Measurements from ENCODE around the gene GRID2.
"Not testable (repeated sequence)": the region's sequence is repeated elsewhere in the genome, so short reads cannot be mapped to it uniquely, and the experiment has no call there.

GRID2 gene

DNA sequence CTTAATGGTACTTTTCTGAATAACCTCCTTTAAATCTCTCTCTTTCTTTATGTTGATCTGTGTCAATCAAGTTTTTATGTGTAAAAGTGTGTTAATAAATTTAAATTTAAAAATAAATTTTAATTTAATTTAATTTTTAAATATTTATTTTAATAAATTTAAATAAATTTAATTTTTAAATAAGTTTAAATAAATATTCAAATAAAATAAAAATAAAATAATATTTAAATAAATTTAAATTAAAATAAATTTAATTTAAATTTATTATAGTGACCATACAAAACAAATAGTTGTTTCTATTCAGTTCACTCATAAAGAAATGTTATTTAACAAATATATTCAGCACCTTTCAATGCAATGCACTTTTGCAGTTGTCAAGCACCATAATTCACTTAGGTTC is 146.9 kb downstream of the GRID2 start:
- H3K23ac ChIP-seq (ENCODE audit: low read length) = no peak overlapping the region
- H3K14ac ChIP-seq (ENCODE audit: low read length) = no peak overlapping the region
- no peak overlapping the region for H3K4ac ChIP-seq (ENCODE audit: low read depth, low read length)
- no peak overlapping the region for H4K12ac ChIP-seq (ENCODE audit: low read depth, low read length)
- H3K79me1 ChIP-seq (ENCODE audit: low read length) = no peaks in the 10 kb centered on the region
- no peak overlapping the region for H4K8ac ChIP-seq (ENCODE audit: low read depth, low read length)
- H3K18ac ChIP-seq (ENCODE audit: low read length) = no peak overlapping the region
- no peak overlapping the region for H3K9ac ChIP-seq (ENCODE audit: low read length)
- no peaks in the 10 kb centered on the region for H3K36me3 ChIP-seq (ENCODE audit: control insufficient read depth in 1 of 2, insufficient read depth in 2 of 2, low read length in 2 of 2)
- H2BK120ac ChIP-seq (ENCODE audit: insufficient read depth, low read length, poor library complexity) = no peak overlapping the region
- H4K91ac ChIP-seq (ENCODE audit: low read depth, low read length) = no peak overlapping the region
- no peak overlapping the region for H2AFZ ChIP-seq (ENCODE audit: insufficient read depth, low read length, poor library complexity)
- no peak overlapping the region for H3K27ac ChIP-seq (ENCODE audit: low read depth, low read length)
- H3K4me2 ChIP-seq (ENCODE audit: low read length) = no peak overlapping the region
- H2BK12ac ChIP-seq (ENCODE audit: low read length) = no peak overlapping the region
- H2AK5ac ChIP-seq (ENCODE audit: low read length) = no peak overlapping the region
- DNase-seq = no peak
- no peak overlapping the region for H2BK5ac ChIP-seq (ENCODE audit: low read depth, low read length, poor library complexity)
- no peaks in the 10 kb centered on the region for H3K4me1 ChIP-seq (ENCODE audit: control insufficient read depth in 1 of 2, insufficient read depth in 2 of 2, low read length in 2 of 2)
- H3K27me3 ChIP-seq (ENCODE audit: insufficient read depth, low read length) = no peaks in the 10 kb centered on the region
- no peaks in the 10 kb centered on the region for H3K79me2 ChIP-seq (ENCODE audit: control insufficient read depth, insufficient read depth, low read length, poor library complexity)
- no peaks in the 10 kb centered on the region for H3K9me3 ChIP-seq (ENCODE audit: insufficient read depth, low read depth, low read length)
- no peak overlapping the region for H3K4me3 ChIP-seq (ENCODE audit: low read depth, low read length)

DNA sequence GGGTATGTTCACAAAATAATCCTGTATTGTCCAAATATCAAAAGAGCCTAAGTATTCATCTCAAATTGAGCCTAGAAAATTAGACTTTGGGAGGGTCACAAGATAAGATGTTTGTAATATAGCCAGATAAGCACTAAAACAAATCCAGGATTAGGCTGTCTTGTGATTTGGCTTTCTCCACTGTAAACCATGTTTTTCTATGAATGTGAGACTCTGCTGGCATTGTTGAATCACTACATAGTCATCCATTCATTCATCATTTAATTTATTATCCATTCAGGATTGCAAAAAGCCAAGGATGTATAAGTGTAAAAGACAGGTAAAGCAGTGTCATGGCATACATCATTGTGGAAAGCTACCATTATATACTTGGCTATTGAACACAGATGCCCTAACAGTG is 148.0 kb downstream of the GRID2 start:
- Histone ChIP-seq H3K14ac (ENCODE audit: low read length) (no peak overlapping the region), H4K8ac (ENCODE audit: low read depth, low read length) (no peak overlapping the region), H2BK5ac (ENCODE audit: low read depth, low read length, poor library complexity) (no peak overlapping the region), H2AK5ac (ENCODE audit: low read length) (no peak overlapping the region), H4K91ac (ENCODE audit: low read depth, low read length) (no peak overlapping the region), H3K18ac (ENCODE audit: low read length) (no peak overlapping the region), H4K12ac (ENCODE audit: low read depth, low read length) (no peak overlapping the region), H3K27ac (ENCODE audit: low read depth, low read length) (no peak overlapping the region), H3K9ac (ENCODE audit: low read length) (no peak overlapping the region), H3K4me1 (ENCODE audit: control insufficient read depth in 1 of 2, insufficient read depth in 2 of 2, low read length in 2 of 2) (no peaks in the 10 kb centered on the region), H3K79me2 (ENCODE audit: control insufficient read depth, insufficient read depth, low read length, poor library complexity) (no peaks in the 10 kb centered on the region), H3K36me3 (ENCODE audit: control insufficient read depth in 1 of 2, insufficient read depth in 2 of 2, low read length in 2 of 2) (no peaks in the 10 kb centered on the region), H3K27me3 (ENCODE audit: insufficient read depth, low read length) (no peaks in the 10 kb centered on the region), H3K23ac (ENCODE audit: low read length) (no peak overlapping the region), H2BK120ac (ENCODE audit: insufficient read depth, low read length, poor library complexity) (no peak overlapping the region), H3K79me1 (ENCODE audit: low read length) (no peaks in the 10 kb centered on the region), H2BK12ac (ENCODE audit: low read length) (no peak overlapping the region), H3K4me2 (ENCODE audit: low read length) (no peak overlapping the region), H3K9me3 (ENCODE audit: insufficient read depth, low read depth, low read length) (no peaks in the 10 kb centered on the region), H3K4ac (ENCODE audit: low read depth, low read length) (no peak overlapping the region), H3K4me3 (ENCODE audit: low read depth, low read length) (no peak overlapping the region), H2AFZ (ENCODE audit: insufficient read depth, low read length, poor library complexity) (no peak overlapping the region)
- DNase-seq = no peak

GRCh38 chr4:92452383-92452782 is 148.6 kb downstream of the GRID2 start:
- H2BK120ac ChIP-seq (ENCODE audit: insufficient read depth, low read length, poor library complexity); H3K9ac ChIP-seq (ENCODE audit: low read length): not testable (repeated sequence)

GRCh38 chr4:92455329-92455839 is 151.6 kb downstream of the GRID2 start:
- no peak overlapping the region for H3K4ac ChIP-seq (ENCODE audit: low read depth, low read length)
- WGBS (ENCODE audit: extremely low coverage, insufficient coverage, insufficient read length) = no CpG with 5 or more reads among the region's 7 CpGs

More at GRCh38 chr4:92452383-92452782, 148.6 kb downstream of the GRID2 start:
- H3K14ac ChIP-seq (ENCODE audit: low read length); H2AFZ ChIP-seq (ENCODE audit: insufficient read depth, low read length, poor library complexity); H3K27me3 ChIP-seq (ENCODE audit: insufficient read depth, low read length); H2BK12ac ChIP-seq (ENCODE audit: low read length); H3K36me3 ChIP-seq (ENCODE audit: control insufficient read depth in 1 of 2, insufficient read depth in 2 of 2, low read length in 2 of 2); H3K9me3 ChIP-seq (ENCODE audit: insufficient read depth, low read depth, low read length); H3K23ac ChIP-seq (ENCODE audit: low read length); H2BK5ac ChIP-seq (ENCODE audit: low read depth, low read length, poor library complexity); H4K8ac ChIP-seq (ENCODE audit: low read depth, low read length); H3K4me3 ChIP-seq (ENCODE audit: low read depth, low read length); H4K12ac ChIP-seq (ENCODE audit: low read depth, low read length); H3K79me2 ChIP-seq (ENCODE audit: control insufficient read depth, insufficient read depth, low read length, poor library complexity); H2AK5ac ChIP-seq (ENCODE audit: low read length); H3K4me1 ChIP-seq (ENCODE audit: control insufficient read depth in 1 of 2, insufficient read depth in 2 of 2, low read length in 2 of 2); H3K18ac ChIP-seq (ENCODE audit: low read length); H3K4ac ChIP-seq (ENCODE audit: low read depth, low read length); H4K91ac ChIP-seq (ENCODE audit: low read depth, low read length); H3K27ac ChIP-seq (ENCODE audit: low read depth, low read length); DNase-seq; H3K4me2 ChIP-seq (ENCODE audit: low read length); H3K79me1 ChIP-seq (ENCODE audit: low read length): not testable (repeated sequence)
- WGBS (ENCODE audit: extremely low coverage, insufficient coverage, insufficient read length) = no CpG with 5 or more reads among the region's 2 CpGs

More at GRCh38 chr4:92455329-92455839, 151.6 kb downstream of the GRID2 start:
- Histone ChIP-seq H3K14ac (ENCODE audit: low read length) (no peak overlapping the region), H3K4me1 (ENCODE audit: control insufficient read depth in 1 of 2, insufficient read depth in 2 of 2, low read length in 2 of 2) (no peaks in the 10 kb centered on the region), H2AK5ac (ENCODE audit: low read length) (no peak overlapping the region), H3K27ac (ENCODE audit: low read depth, low read length) (no peak overlapping the region), H2BK120ac (ENCODE audit: insufficient read depth, low read length, poor library complexity) (no peak overlapping the region), H2BK5ac (ENCODE audit: low read depth, low read length, poor library complexity) (no peak overlapping the region), H4K8ac (ENCODE audit: low read depth, low read length) (no peak overlapping the region), H3K79me2 (ENCODE audit: control insufficient read depth, insufficient read depth, low read length, poor library complexity) (no peaks in the 10 kb centered on the region), H3K9me3 (ENCODE audit: insufficient read depth, low read depth, low read length) (no peaks in the 10 kb centered on the region), H4K12ac (ENCODE audit: low read depth, low read length) (no peak overlapping the region), H3K27me3 (ENCODE audit: insufficient read depth, low read length) (no peaks in the 10 kb centered on the region), H4K91ac (ENCODE audit: low read depth, low read length) (no peak overlapping the region), H3K79me1 (ENCODE audit: low read length) (no peaks in the 10 kb centered on the region), H3K4me2 (ENCODE audit: low read length) (no peak overlapping the region), H3K4me3 (ENCODE audit: low read depth, low read length) (no peak overlapping the region), H2AFZ (ENCODE audit: insufficient read depth, low read length, poor library complexity) (no peak overlapping the region), H3K18ac (ENCODE audit: low read length) (peak overlapping the region; percentile 66), H3K23ac (ENCODE audit: low read length) (no peak overlapping the region), H3K36me3 (ENCODE audit: control insufficient read depth in 1 of 2, insufficient read depth in 2 of 2, low read length in 2 of 2) (no peaks in the 10 kb centered on the region), H3K9ac (ENCODE audit: low read length) (no peak overlapping the region), H2BK12ac (ENCODE audit: low read length) (no peak overlapping the region)
- no peak for DNase-seq

Data from trophoblast cell (in vitro differentiated cells and primary cell).